Measurements from ENCODE around the gene TNFSF8. TPM values are rescaled to one million over a fixed set of nuclear protein-coding genes. Genes with fewer than 3 reads are reported as not detected.

TNFSF8 gene
- total RNA-seq, 1 donor from 2014 or later: 3.1 TPM

DNA sequence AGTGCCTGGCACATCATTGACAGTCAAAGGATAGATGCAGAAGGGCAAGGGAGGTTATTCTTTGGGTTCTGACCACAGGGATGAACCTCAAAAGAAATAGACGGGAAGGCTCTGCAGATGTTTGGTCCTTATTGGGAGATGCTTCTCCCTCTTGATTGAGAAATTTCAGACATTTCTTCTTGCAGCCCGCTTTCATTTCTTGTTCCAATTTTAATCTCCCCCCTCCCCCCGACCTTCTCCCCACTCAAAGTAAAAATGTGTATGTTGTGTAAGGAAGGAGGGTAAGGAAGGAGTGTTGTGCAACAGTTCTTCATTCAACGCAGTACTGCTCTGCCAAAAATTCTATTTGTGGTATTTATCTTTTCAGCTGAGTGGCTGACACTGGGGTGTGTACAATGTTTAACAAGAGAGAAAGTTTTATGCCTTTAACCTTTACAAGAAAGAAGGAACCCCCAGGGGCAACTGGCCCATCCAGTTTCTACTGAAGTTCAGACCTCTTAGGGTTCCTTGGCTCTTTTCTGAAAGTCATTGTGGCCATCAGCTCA, 78.3 kb downstream of the TNFSF8 start:
- DNase-seq (ENCODE audit: low spot score) (no peak), ATAC-seq (peak; percentile 86)
- intact Hi-C loops (cut with DNase I): no loop called here

DNA sequence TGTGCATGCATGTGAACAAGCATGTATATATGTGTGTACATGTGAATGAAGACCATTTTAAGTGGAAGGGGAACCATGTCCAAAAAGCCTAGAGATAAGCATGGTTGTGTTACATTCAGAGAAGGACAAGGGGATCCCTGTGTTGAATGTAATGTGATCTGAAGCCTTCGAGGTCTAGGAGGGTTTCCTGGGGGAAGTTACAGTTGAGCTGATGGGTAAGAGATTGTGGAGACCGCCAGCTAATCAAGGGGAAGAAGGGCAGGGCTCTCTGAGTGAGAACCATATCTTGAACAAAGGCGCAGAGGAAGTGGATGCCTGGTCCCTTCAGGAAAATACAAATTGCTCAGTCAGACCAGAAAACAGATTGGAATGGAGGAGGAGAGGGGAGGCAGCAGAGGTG, 79.1 kb downstream of the TNFSF8 start:
- no peak for DNase-seq (ENCODE audit: low spot score)
- intact Hi-C loops (cut with DNase I): no loop called here

More for the DNA sequence above, 79.1 kb downstream of the TNFSF8 start:
- no peak for ATAC-seq

Other genes starting within 250 kb of the TNFSF8 start
- gene TEX48, start 248.4 kb downstream of the TNFSF8 start, total RNA-seq: not detected
- gene TNFSF15, start 124.6 kb downstream of the TNFSF8 start, total RNA-seq: 11.9 TPM
- 28.6 TPM for gene TNC, start 187.6 kb upstream of the TNFSF8 start, total RNA-seq